ENCODE measurements around the gene MICU1.
A peak's percentile ranks its signal among the peaks of the same experiment; 100 is the strongest.
"Not testable (repeated sequence)": the region's sequence is repeated elsewhere in the genome, so short reads cannot be mapped to it uniquely, and the experiment has no call there.

Gene MICU1

DNA sequence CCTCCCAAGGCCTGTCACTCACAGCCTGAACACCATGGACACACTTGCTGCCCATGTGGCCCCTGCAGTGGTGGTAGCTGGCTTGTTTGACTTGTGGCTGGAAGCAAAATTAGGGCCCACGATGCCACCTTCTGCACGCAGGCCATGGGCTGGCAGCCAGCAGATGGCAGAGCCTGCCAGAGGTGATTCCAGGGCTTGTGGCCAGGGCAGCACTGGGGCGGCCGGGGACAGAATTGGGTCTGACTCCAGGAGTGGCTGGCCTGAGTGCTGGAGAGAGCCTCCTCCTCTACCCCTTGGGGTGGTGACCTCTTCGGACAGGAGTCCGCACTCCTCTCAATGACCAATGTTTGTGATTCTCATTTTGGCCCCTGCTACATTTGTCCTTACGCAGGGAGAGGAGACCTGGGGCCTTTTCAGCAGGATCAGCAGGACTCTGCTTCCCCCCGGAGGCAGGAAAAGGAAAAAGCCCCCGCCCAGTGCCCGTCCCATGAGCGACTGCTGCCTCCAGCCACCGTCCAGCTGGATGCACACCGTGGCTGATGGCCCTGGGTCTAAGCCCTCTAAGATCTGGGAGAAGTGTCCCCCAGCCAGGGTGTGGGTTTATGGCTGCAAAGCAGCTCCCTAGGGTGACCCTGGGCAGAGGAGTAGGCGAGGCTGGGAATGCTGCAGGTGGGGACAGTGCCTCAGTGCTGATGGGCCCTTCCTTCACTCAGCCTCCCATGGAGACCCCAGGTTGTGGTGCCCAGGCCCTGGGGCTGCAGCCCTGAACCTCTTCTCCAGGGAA is 297.6 kb downstream of the MICU1 start:
- DNase-seq (ENCODE audit: low spot score) = peak; percentile 81

DNA sequence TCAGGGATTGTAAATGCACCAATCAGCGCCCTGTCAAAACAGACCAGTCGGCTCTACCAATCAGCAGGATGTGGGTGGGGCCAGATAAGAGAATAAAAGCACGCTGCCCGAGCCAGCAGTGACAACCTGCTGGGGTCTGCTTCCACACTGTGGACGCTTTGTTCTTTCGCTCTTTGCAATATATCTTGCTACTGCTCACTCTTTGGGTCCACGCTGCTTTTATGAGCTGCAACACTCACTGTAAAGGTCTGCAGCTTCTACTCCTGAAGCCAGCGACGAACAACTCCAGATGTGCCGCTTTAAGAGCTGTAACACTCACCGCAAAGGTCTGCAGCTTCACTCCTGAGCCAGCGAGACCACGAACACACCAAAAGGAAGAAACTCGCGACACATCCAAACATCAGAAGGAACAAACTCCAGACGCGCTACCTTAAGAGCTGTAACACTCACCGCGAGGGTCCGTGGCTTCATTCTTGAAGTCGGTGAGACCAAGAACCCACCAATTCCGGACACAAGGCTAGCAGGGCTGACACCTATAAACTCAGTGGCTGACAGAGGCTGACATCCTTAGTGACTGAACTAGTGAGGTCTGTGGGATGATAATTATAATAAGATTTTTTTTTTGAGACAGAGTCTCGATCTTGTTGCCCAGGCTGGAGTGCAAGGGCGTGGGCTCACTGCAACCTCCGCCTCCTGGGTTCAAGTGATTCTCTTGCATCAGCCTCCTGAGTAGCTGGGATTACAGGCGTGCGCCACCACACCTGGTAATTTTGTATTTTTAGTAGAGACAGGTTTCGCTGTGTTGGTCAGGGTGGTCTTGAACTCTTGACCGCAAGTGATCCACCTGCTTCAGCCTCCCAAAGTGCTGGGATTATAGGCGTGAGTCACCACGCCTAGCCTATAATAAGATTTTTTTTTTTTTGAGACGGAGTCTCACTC is 298.9 kb downstream of the MICU1 start:
- not testable (repeated sequence) for DNase-seq (ENCODE audit: low spot score)

DNA sequence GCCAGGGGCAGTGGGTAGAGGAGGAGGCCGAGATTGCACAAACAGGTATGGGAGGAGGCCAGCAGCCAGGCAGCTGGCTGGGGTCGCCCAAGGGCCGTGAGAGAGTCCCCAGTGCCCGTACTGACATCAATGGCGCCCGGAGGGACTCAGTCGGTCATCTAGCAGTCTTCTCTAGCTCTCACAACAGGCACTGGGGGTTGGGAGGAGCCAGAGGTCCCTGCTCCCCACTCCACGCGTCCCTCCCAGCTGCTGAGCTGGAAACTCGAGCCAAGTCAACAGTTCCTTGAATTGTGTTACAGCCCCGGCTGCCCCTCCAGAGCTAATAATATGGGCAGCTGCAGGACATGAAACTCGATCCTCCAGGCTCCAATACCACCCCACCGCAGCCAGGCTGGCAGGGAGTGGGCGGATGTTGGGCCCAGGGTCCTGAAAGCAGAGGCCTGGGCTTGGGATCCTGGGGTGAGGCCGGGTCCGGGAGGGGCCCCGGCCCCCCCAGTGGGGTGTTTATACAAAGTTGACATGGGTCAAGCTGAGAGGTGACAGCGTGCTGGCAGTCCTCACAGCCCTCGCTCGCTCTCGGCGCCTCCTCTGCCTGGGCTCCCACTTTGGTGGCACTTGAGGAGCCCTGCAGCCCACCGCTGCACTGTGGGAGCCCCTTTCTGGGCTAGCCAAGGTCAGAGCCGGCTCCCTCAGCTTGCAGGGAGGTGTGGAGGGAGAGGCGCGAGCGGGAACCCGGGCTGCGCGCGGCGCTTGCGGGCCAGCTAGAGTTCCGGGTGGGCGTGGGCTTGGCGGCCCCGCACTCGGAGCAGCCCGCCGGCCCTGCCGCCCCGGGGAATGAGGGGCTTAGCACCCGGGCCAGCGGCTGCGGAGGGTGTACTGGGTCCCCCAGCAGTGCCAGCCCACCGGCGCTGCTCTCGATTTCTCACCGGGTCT is 300.4 kb downstream of the MICU1 start:
- DNase-seq (ENCODE audit: low spot score) = not testable (repeated sequence)

DNA sequence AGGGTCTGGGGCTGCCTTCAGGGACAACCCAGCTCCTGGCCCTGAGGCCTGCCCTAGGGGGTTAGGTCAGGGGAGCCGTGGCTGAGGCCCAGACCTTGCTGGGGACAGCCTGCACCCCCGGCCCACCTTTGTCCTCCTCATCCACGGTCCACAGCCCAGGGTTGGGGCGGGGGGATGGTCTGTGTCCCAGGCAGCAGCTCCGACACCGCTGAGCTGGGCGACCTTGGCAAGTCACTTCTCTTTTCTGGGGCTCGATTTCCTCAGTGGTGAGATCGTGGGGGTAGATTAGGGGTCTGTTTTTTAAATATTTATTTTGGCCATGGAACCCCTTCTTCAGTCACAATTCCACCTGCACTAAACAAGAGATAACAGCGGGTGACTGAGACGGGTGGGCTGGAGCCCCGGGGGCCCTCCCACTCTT is 302.1 kb downstream of the MICU1 start:
- no peak for DNase-seq (ENCODE audit: low spot score)

DNA sequence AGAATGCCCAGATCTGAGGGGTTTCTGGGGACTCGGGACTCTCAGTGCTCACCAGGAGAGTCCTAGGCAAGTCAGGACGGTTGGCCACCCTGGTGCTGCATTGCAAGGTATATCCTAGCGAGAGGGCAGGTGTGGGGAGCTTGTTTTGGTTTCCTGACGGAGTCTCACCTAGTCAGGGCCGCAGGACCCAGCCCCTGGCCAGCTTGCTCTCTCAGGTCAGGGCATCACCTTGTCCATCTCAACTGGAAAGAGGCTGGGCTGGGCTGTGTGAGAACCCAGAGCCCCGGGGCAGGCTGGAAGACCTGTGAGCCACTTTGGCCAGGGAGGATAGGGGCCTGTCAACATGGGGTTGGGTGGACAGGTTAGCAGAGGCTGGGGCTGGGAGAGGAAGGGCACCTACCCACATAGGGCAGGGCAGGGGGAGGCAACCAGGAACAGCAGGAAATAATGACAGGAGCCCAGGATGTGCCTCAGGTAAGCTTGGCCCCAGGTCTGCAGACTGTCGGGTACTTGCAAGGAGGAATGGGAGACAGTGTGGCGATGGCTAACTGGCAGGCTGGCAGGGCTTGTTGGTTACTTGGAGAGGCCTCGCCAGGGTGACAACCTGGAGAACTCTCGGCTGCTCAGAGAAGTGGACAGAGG is 302.6 kb downstream of the MICU1 start:
- no peak for DNase-seq (ENCODE audit: low spot score)

DNA sequence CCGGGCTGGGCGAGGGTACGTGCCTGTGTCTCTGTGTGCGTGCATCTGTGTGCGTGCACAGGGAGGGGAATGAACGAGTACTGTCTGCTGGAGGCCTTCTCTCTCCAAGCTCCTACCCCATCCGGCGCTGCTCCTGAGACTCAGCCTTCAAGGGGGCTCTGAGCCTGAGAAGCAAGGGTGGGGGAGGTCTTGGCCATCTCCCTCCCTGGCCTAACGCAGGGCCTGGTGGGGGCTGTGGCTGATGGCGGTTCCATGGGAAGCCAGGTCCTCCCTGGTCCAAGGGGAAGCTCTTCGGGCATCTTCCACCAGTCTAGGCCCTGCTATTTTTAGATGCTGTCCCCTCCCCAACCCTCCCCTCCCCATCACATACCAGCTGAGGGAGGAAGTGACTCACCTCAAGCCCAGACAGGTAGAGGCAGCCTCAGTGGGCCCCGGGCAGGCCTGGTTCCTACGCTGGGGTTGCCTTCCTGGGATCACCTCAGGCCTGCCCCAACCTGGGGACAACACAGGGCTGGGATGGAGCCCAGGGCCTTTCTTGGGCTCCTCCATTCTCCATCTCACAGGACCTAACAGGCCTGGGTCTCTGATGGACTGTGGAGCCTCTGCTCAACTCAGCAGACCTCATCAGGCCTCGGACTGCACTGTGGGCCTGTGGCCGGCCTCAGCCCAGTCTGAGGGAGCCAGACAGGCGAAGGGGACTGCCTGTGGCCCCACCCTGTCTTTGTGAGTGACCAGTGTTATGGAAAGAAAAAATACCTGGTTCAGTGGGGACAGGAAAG is 303.4 kb downstream of the MICU1 start:
- no peak for DNase-seq (ENCODE audit: low spot score)

DNA sequence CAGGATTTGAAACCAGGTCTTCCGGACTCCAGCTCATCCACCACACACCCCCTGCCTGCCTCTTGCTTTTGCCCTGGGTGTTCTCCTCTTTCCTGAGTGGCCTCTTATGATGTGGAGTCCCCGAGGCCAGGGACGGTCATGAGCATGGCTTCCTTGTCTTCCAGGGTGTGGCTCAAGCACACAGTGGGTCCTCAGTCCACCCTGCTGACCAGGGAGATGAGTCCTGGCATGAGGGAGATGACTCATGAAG is 303.9 kb downstream of the MICU1 start:
- DNase-seq (ENCODE audit: low spot score) = no peak

DNA sequence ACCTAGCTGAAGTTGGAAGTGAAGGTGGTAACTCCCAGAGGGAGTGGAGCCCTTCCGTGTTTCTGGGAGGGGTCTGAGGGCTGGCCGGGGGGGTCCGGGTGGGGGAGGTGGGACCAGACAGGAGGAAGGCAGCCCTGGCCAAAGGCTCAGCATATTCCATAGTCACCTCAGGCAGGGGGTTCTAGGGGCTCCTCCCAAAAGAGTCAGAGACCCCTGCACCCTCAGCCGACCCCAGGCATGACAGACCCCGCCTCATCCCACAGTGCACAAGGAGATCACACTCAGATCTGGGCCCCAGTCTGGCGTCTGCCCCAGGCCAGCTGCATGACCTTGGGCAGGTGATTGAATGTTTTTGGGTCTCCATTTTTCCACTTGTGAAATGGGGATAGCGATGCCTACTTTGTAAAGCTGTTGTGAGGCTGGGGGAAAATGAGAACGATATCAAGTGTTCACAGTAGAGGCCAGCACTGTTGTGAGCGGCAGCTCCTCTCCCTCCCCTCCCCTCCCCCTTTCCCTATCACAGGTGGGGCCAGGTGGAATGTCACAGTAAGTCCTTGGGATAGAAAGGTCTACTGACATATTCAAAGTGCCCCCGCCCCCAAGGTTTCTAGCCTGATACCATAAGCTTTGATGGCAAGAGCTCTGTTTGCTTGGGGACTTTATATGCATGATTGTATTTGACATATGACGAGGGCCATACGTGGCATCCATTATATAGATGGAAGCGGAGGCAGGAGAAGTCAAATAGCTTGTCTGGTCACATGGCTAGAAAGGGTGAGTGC is 304.4 kb downstream of the MICU1 start:
- DNase-seq (ENCODE audit: low spot score) = no peak

DNA sequence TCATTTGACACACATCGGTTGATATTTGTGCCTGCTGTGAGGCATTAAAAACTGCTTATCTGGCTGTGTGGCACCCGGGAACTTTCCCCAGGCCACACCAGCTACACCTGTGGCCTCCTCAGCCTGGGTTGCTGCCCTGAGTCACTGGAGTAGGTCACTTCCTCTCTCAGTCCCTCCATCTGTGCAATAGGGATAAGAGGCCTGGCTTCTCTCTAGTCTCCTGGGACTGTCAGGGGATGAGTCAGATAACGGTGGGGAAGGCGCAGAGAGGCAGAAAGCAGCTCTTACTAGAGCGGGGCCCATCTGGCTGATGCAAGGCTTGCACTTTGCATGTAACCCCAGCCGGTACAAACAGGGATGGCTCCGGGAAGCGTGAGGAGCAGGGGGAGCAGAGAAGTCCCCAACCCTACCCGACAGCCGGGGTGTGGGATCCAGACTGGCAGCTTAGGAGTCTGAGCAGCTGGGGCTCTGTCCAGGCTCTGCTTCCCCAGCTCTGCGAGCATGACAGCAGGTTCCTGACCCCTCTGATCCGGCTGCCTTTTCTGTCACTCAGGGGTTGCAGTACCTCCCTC is 305.1 kb downstream of the MICU1 start:
- DNase-seq (ENCODE audit: low spot score) = peak; percentile 73

DNA sequence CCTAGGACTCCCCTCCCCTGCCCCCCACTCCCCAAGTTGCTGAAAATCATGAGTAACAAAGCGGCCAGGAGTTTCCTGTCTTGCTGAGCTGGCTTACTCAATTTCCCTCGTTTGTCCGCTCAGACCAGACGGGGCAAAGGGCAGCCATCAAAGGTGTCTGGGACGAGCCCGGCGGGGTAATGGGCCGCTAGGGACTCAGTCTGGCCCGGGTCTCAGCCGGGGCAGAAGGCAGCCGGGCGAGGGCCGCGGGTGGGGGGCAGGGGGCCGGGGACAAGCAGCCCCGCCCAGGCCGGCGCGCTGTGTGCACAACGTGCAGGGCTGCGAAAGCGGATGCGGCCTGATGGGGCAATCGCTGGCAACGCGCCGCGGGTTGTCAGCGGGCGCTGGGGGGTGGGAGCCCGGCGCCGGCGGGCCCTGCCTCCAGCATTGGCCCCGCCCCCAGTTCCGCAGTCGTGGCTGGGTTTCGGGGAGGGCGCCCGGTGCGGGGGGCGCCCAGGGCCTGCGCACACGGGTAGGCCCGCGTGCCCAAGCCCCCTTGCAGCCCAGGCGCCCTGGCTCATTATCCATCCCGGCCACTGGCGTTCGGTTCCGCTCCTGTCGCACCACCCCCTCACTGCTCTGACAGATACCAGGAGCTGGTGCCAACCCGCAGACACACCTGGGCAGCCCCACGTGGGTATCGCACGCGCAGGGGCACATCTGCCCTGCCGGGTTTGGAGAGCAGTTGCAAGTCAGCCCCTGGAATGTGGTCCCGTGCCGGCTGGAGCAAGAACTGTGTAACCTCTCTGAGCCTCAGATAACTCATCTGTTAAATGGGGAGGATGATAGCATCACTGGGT is 306.2 kb downstream of the MICU1 start:
- peak; percentile 77 for DNase-seq (ENCODE audit: low spot score)

DNA sequence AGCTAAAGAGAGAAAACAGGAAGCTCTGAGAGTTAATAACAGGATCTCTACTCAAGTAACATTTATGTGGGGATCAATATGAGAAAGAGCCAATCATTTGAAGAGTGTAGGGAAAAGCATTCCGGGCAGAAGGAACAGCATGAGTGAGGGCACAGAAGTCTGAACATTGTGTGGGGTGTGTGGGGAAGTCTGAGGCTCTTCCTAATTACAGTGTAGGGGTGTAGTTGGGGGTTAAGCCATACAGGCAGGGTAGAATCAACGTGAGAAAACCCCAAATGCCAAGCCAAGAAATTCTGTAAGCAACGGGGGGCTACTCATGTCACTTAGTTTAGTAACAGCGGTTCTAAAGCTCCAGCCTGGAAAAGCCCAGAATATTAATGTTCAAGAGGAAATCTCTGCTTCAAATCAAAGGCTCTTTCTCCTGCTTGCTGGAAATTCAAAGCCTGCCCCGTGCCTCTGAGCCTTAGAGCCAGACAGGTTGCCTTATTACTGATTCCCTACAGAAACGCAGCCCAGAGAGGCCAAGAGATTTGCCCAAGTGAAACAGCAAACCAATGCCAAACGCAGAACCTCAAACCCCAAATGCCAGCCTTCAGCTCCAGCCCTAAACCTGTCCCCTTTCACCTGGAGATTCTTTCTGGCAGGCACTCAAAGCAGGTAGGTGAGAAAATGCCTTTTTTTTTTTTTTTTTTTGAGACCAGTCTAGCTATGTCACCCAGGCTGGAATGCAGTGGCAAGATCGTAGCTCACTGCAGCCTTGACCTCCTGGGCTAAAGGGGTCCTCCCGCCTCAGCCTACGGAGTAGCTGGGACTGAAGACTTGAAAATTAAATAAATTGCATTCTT is 307.2 kb downstream of the MICU1 start:
- no peak for DNase-seq (ENCODE audit: low spot score)
